DOHH2 (cell line): Measurements from ENCODE around the gene CACNG8.

ENCODE experiments used
- H3F3A ChIP-seq: fragments of 200-600 bp; sonication (generic), shearing (Covaris generic); 2 replicates; pipeline ENCODE4 v1.6.0; 2016; ENCODE audit warnings: antibody characterized with exemption, mild to moderate bottlenecking; ENCODE audit not compliant: control insufficient read depth, insufficient read depth
- H3K27ac ChIP-seq: fragments of 200-600 bp; sonication (generic); 2 replicates; pipeline ENCODE4 v1.5.1; 2014; ENCODE audit warnings: low read depth, mild to moderate bottlenecking, low read length, moderate library complexity
- H3K27me3 ChIP-seq: fragments of 200-600 bp; sonication (generic); 2 replicates; pipeline ENCODE4 v1.6.1; 2014; ENCODE audit warnings: mild to moderate bottlenecking, low read length, mixed read lengths; ENCODE audit not compliant: control insufficient read depth
- H3K36me3 ChIP-seq: fragments of 200-600 bp; sonication (generic); 2 replicates; pipeline ENCODE4 v1.6.1; 2014; ENCODE audit warnings: mild to moderate bottlenecking, low read length, moderate library complexity, mixed read lengths; ENCODE audit not compliant: control insufficient read depth
- H3K4me1 ChIP-seq: fragments of 200-600 bp; sonication (generic); 2 replicates; pipeline ENCODE4 v1.6.1; 2014; ENCODE audit warnings: mild to moderate bottlenecking, low read length, mixed read lengths; ENCODE audit not compliant: control insufficient read depth
- H3K4me2 ChIP-seq: fragments of 200-600 bp; sonication (generic); 2 replicates; pipeline ENCODE4 v1.6.0; 2014; ENCODE audit warnings: mild to moderate bottlenecking, low read length, moderate library complexity
- H3K4me3 ChIP-seq: fragments of 200-600 bp; sonication (generic); 2 replicates; pipeline ENCODE4 v1.5.1; 2014; ENCODE audit warnings: mild to moderate bottlenecking, low read length, mixed read lengths
- H3K79me2 ChIP-seq: fragments of 200-600 bp; sonication (generic); 2 replicates; pipeline ENCODE4 v1.6.1; 2014; ENCODE audit warnings: mild to moderate bottlenecking, low read length, mixed read lengths; ENCODE audit not compliant: control insufficient read depth
- H3K9me2 ChIP-seq: fragments of 200-600 bp; sonication (generic); replicated peaks from 2 replicates; pipeline ENCODE4 v1.6.1; 2014; ENCODE audit warnings: mild to moderate bottlenecking, low read length, mixed read lengths; ENCODE audit not compliant: control insufficient read depth
- H3K9me3 ChIP-seq: fragments of 200-600 bp; sonication (generic); 2 replicates; pipeline ENCODE4 v1.6.1; 2014; ENCODE audit warnings: antibody characterized with exemption, low read length, mixed read lengths; ENCODE audit not compliant: control insufficient read depth, insufficient read depth
- H4K20me1 ChIP-seq: fragments of 200-600 bp; sonication (generic); 2 replicates; pipeline ENCODE4 v1.6.0; 2014; ENCODE audit warnings: low read depth, mild to moderate bottlenecking, antibody characterized with exemption, low read length, moderate library complexity; ENCODE audit not compliant: control insufficient read depth, insufficient read depth
- CTCF ChIP-seq: fragments of 200-600 bp; sonication (generic); IDR thresholded peaks from one replicate; pipeline ENCODE4 v1.5.1; 2014; ENCODE audit warnings: antibody characterized with exemption, mild to moderate bottlenecking, low read depth, low read length; ENCODE audit not compliant: poor library complexity, severe bottlenecking
- EZH2phosphoT487 ChIP-seq: fragments of 200-600 bp; sonication (generic); IDR thresholded peaks from 2 replicates; pipeline ENCODE4 v1.6.1; 2017; ENCODE audit warnings: borderline replicate concordance, mild to moderate bottlenecking, antibody characterized with exemption, low read length, moderate library complexity, mixed read lengths

The CACNG8 gene

GRCh38 chr19:53917356-53917755 is 45.4 kb upstream of the CACNG8 start:
- Histone ChIP-seq H3K36me3 (no peaks in the 10 kb centered on the region), H3K9me3 (no peaks in the 10 kb centered on the region), H3K27me3 (no peaks in the 10 kb centered on the region), H3K79me2 (no peaks in the 10 kb centered on the region), H3K4me3 (no peak overlapping the region), H4K20me1 (no peaks in the 10 kb centered on the region), H3F3A (no peaks in the 10 kb centered on the region), H3K27ac (no peak overlapping the region), H3K4me2 (no peak overlapping the region), H3K9me2 (no peaks in the 10 kb centered on the region), H3K4me1 (no peaks in the 10 kb centered on the region)
- no peak for TF ChIP-seq CTCF
- TF ChIP-seq EZH2phosphoT487: no peak

GRCh38 chr19:53927739-53928138 is 35.0 kb upstream of the CACNG8 start:
- H3K9me3 ChIP-seq: no peaks in the 10 kb centered on the region
- no peak overlapping the region for H3K27ac ChIP-seq
- H4K20me1 ChIP-seq: no peaks in the 10 kb centered on the region
- no peak overlapping the region for H3K4me2 ChIP-seq
- H3K4me1 ChIP-seq: no peaks in the 10 kb centered on the region
- H3K36me3 ChIP-seq: no peaks in the 10 kb centered on the region
- H3K27me3 ChIP-seq: no peaks in the 10 kb centered on the region
- H3K79me2 ChIP-seq: no peaks in the 10 kb centered on the region
- TF ChIP-seq CTCF: no peak
- TF ChIP-seq EZH2phosphoT487: no peak
- H3K9me2 ChIP-seq: no peaks in the 10 kb centered on the region
- no peaks in the 10 kb centered on the region for H3F3A ChIP-seq
- no peak overlapping the region for H3K4me3 ChIP-seq

GRCh38 chr19:53936029-53936428 is 26.7 kb upstream of the CACNG8 start:
- H4K20me1 ChIP-seq: no peaks in the 10 kb centered on the region
- H3K36me3 ChIP-seq: no peaks in the 10 kb centered on the region
- no peaks in the 10 kb centered on the region for H3K27me3 ChIP-seq
- H3K4me3 ChIP-seq: no peak overlapping the region
- no peaks in the 10 kb centered on the region for H3F3A ChIP-seq
- TF ChIP-seq EZH2phosphoT487 (no peak), CTCF (no peak)
- no peaks in the 10 kb centered on the region for H3K9me2 ChIP-seq
- H3K4me2 ChIP-seq: no peak overlapping the region
- H3K27ac ChIP-seq: no peak overlapping the region
- H3K4me1 ChIP-seq: no peaks in the 10 kb centered on the region
- H3K79me2 ChIP-seq: no peaks in the 10 kb centered on the region
- no peaks in the 10 kb centered on the region for H3K9me3 ChIP-seq
